Upper lobe of left lung (tissue), 4 donors: ENCODE data around the gene KRTAP10-4.

Experiments used
- POLR2A ChIP-seq, 4 donors: fragments of 450-650 bp; IDR thresholded peaks; one replicate each; pipeline ENCODE4 v1.5.1; 2016 to 2017; ENCODE audit warnings: antibody characterized with exemption in 4 of 4, mild to moderate bottlenecking in 2 of 4
- POLR2AphosphoS5 ChIP-seq, 2 donors: sonication (generic); formaldehyde crosslinking; IDR thresholded peaks; one replicate each; pipeline ENCODE4 v1.5.1; 2017; ENCODE audit warnings: antibody characterized with exemption in 2 of 2
- TF ChIP-seq, protein P1 (sequence below), 6 experiments: fragments of 450-650 bp in 4 of 6; fragments of 200-600 bp in 2 of 6; sonication (generic) in 2 of 6; IDR thresholded peaks; one replicate each; pipeline ENCODE4 v1.5.1; 2016 to 2019; ENCODE audit warnings: antibody characterized with exemption in 6 of 6

- TF ChIP-seq POLR2A (IDR thresholded peaks at IDR 0.05) = no peak
- TF ChIP-seq, protein P1, sequence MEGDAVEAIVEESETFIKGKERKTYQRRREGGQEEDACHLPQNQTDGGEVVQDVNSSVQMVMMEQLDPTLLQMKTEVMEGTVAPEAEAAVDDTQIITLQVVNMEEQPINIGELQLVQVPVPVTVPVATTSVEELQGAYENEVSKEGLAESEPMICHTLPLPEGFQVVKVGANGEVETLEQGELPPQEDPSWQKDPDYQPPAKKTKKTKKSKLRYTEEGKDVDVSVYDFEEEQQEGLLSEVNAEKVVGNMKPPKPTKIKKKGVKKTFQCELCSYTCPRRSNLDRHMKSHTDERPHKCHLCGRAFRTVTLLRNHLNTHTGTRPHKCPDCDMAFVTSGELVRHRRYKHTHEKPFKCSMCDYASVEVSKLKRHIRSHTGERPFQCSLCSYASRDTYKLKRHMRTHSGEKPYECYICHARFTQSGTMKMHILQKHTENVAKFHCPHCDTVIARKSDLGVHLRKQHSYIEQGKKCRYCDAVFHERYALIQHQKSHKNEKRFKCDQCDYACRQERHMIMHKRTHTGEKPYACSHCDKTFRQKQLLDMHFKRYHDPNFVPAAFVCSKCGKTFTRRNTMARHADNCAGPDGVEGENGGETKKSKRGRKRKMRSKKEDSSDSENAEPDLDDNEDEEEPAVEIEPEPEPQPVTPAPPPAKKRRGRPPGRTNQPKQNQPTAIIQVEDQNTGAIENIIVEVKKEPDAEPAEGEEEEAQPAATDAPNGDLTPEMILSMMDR (IDR thresholded peaks at IDR 0.05) = no peak
- no peak for TF ChIP-seq POLR2AphosphoS5 (IDR thresholded peaks at IDR 0.05)
Observed at GRCh38 chr21:44601596-44602462, 28.3 kb downstream of the KRTAP10-4 start.
